NB4 (cell line): ENCODE data around the gene HSD11B1L.

Experiments
- DNase-seq: peaks from one replicate; pipeline ENCODE4 v3.0.0; 2010; ENCODE audit warnings: low read depth
- H3K4me3 ChIP-seq: one replicate; pipeline ENCODE4 v1.5.1; 2011; ENCODE audit warnings: mild to moderate bottlenecking, low read depth, low read length, moderate library complexity
- CTCF ChIP-seq: IDR thresholded peaks from one replicate; pipeline ENCODE4 v1.5.1; 2012; ENCODE audit warnings: low read depth, low read length
- MAX ChIP-seq: IDR thresholded peaks from 2 replicates; pipeline ENCODE4 v1.6.1; 2011; ENCODE audit warnings: low read depth, low read length
- MYC ChIP-seq: IDR thresholded peaks from 2 replicates; pipeline ENCODE4 v1.6.1; 2011; ENCODE audit warnings: low read depth, low read length
- POLR2A ChIP-seq: IDR thresholded peaks from 2 replicates; pipeline ENCODE4 v1.6.1; 2011; ENCODE audit warnings: mild to moderate bottlenecking; ENCODE audit not compliant: insufficient read length; ENCODE audit errors: extremely low read depth

HSD11B1L gene

GRCh38 chr19:5637971-5638370, 42.9 kb upstream of the HSD11B1L start:
- DNase-seq, result no peak
- no peak for TF ChIP-seq CTCF
- no peak for TF ChIP-seq POLR2A
- no peak for TF ChIP-seq MAX
- TF ChIP-seq MYC, result no peak
- H3K4me3 ChIP-seq, result no peak overlapping the region

DNA sequence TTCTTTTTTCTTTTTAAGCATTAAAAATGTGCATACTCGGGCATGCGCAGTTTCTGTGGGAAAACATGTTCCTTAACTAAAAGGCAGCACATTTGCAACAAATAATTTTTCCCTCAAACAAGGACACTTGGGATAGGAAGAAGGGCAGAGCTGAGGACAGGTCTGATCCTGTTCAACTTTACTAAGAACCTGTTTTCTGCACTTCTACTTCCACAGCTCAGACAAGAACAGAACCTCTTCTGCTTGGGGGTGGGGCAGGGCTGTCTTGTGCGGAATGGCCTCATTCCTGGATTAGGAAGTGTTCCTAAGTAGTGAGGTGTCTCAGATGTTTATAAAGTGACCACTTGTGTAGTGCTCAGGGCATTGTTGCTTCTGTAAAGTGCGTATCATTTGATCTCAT, 39.7 kb upstream of the HSD11B1L start:
- DNase-seq, result no peak
- H3K4me3 ChIP-seq, result no peak overlapping the region
- TF ChIP-seq MAX, result no peak
- TF ChIP-seq POLR2A, result no peak
- no peak for TF ChIP-seq MYC

- DNase-seq, result no peak
- no peak overlapping the region for H3K4me3 ChIP-seq
- no peak for TF ChIP-seq POLR2A
- no peak for TF ChIP-seq CTCF
- no peak for TF ChIP-seq MAX
- TF ChIP-seq MYC, result no peak
Observed at GRCh38 chr19:5642204-5642603, 38.6 kb upstream of the HSD11B1L start.

DNA sequence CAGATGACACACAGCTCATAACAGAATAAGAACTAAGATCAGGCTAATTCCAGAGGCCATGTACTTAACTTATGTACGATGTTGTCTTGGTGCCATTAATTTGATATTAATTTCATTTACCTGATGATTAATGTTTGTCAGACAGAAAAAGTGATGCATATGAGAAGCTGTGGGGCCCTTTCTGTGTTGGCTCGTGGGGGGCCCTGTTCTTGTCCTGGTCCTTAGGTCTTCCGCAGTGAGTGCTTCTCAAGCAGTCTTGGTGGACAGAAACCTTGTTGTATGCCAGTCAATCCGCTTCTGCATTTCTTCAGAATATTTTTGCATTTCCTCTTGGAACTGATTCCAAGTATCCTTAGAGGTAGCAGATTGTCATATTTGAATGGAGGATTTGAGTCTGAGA, 37.8 kb upstream of the HSD11B1L start:
- H3K4me3 ChIP-seq, result no peak overlapping the region
- TF ChIP-seq POLR2A (no peak), MAX (no peak), MYC (no peak), CTCF (no peak)
- DNase-seq, result no peak

DNA sequence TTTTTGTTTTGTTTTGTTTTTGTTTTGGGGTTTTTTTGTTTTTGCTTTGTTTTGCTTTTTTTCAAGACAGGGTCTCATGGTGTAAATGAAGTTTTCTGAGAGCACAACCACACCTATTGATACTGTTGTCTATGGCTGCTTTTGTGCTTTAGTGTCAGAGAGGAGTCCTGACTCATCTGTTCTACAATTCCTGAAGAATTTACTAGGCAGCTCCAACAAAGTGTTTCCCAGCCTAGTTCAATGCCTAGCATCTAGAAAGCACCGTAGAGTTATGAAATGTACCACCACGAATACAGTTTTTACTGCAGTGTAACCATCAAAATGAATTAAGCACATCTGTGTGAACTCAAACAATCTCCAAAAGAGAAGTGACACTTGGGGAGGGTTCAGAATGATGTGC, 36.8 kb upstream of the HSD11B1L start:
- TF ChIP-seq MAX (no peak), POLR2A (no peak), CTCF (no peak), MYC (no peak)
- DNase-seq, result no peak
- H3K4me3 ChIP-seq, result no peak overlapping the region

DNA sequence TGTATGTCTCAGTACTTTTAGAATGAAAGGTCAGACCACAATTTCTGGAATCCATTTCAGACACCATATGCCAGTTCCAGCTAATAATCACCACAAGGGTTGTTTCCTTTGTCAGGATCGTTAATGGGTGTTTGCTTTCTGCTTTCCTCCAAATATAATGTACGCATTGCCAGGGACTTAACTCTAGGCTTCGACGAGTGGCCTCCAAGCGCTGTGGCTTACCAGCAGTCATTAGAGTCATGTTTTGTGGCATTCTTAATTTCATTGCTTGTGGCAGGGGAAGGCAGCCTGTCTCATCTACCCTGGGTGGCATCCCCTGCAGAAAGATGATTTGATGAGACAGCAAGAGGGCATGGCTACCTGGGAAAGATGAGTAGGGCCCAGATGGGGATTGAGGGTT, 35.4 kb upstream of the HSD11B1L start:
- H3K4me3 ChIP-seq, result no peak overlapping the region
- TF ChIP-seq CTCF (no peak), MYC (no peak), MAX (no peak), POLR2A (no peak)
- no peak for DNase-seq
